Measurements from ENCODE around the gene CAPS. TPM values are rescaled to one million over a fixed set of nuclear protein-coding genes. Genes with fewer than 3 reads are reported as not detected.
A peak's percentile ranks its signal among the peaks of the same experiment; 100 is the strongest.

CAPS gene
- total and polyA plus RNA-seq, 7 donors = 3.6 to 18.6 (median 8.4) TPM

GRCh38 chr19:5947435-5947834 lies 33.4 kb downstream of the CAPS start:
- TF ChIP-seq POLR2A (IDR thresholded peaks at IDR 0.05) (no peak), CTCF (IDR thresholded peaks at IDR 0.05) (no peak), EP300 (IDR thresholded peaks at IDR 0.05) (peak in 2 of 4 donors; percentile 6 to 52), POLR2AphosphoS5 (IDR thresholded peaks at IDR 0.05) (peak in 3 of 4 donors; percentile 35 to 61 (median 52))
- no peaks in the 10 kb centered on the region for H3K9me3 ChIP-seq
- H3K4me1 ChIP-seq = peaks cover 0 to 95% (median 92%) of the 10 kb centered on the region in 4 donors
- peak overlapping the region in 2 of 4 donors; percentile 1 to 5 for H3K4me3 ChIP-seq
- H3K36me3 ChIP-seq = no peaks in the 10 kb centered on the region
- DNase-seq = peak; percentile 94
- no peaks in the 10 kb centered on the region for H3K27me3 ChIP-seq
- peak overlapping the region; percentile 85 to 92 (median 88) for H3K27ac ChIP-seq
- 73 to 76% methylated on average over 13 of the region's 13 CpGs for WGBS, 2 donors
- intact Hi-C loops (cut with DNase I) = no loop called here

- peaks cover 0 to 95% (median 92%) of the 10 kb centered on the region in 4 donors for H3K4me1 ChIP-seq
- H3K27ac ChIP-seq = peak overlapping the region; percentile 85 to 92 (median 88)
These were observed 34.9 kb downstream of the CAPS start for GRCh38 chr19:5948752-5949564.

DNA sequence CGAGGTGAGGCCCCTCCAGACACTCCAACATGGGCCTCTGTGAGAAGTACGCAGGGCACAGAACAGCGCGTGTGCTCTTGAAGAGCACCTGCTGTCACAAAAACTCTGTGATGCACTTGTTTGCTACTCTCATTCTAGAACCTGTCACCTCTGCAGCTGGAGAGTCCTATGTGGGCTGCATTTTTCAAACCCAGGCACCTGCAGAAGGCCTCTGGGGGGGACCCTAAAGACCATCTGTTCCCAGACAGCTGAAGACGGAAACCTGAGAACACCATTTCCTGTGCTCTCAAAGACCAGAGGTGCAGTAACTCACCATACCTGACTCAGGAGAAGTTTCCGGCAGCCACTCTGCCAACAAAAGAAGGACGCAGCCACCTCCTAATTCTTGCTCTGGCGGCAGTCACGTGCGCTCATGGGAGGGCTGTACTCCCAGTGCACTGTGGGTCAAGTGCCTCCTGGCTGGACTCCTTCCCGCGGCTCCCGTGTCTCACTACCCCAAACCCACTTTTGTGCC lies 35.8 kb downstream of the CAPS start:
- TF ChIP-seq POLR2AphosphoS5 (IDR thresholded peaks at IDR 0.05) (peak in 1 of 4 donors; percentile 6), POLR2A (IDR thresholded peaks at IDR 0.05) (no peak)
- intact Hi-C loops (cut with DNase I) = no loop called here
- DNase-seq = no peak
- no peaks in the 10 kb centered on the region for H3K9me3 ChIP-seq
- peaks cover 0 to 95% (median 92%) of the 10 kb centered on the region in 4 donors for H3K4me1 ChIP-seq
- no peaks in the 10 kb centered on the region for H3K27me3 ChIP-seq
- H3K36me3 ChIP-seq = no peaks in the 10 kb centered on the region
- peak overlapping the region; percentile 85 to 92 (median 88) for H3K27ac ChIP-seq
- 65 to 92% methylated on average over 13 of the region's 13 CpGs for WGBS, 2 donors
- H3K4me3 ChIP-seq = no peak overlapping the region

More at GRCh38 chr19:5948752-5949564, 34.9 kb downstream of the CAPS start:
- peak; percentile 90 for DNase-seq
- WGBS, 2 donors = 61 to 84% methylated on average over 13 of the region's 13 CpGs
- no peak overlapping the region for H3K4me3 ChIP-seq
- H3K27me3 ChIP-seq = no peaks in the 10 kb centered on the region
- H3K36me3 ChIP-seq = no peaks in the 10 kb centered on the region
- intact Hi-C loops (cut with DNase I) = no loop called here
- no peaks in the 10 kb centered on the region for H3K9me3 ChIP-seq
- TF ChIP-seq POLR2AphosphoS5 (IDR thresholded peaks at IDR 0.05) (peak; percentile 60 to 76 (median 70)), CTCF (IDR thresholded peaks at IDR 0.05) (peak in 1 of 4 experiments; percentile 11), POLR2A (IDR thresholded peaks at IDR 0.05) (no peak), EP300 (IDR thresholded peaks at IDR 0.05) (peak in 2 of 4 donors; percentile 20 to 26)

DNA sequence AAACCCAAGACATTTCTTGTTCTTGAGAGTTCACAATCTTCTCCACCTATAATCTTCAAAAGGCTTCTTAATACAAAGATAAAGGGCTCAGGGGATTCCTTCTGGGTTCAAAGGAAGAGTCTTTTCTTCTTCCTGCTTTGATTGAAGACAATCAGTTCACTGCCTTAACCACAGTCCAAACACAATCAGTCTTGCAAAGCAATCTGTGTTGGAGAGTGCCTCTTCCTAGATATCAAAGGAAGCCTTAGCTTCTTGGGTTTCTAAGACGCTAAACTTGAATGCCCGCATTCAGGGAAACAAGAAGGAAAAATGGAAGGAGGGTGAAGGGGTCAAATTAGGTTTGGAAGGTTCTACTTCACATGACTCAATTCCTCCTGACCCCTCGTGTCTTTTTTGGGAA lies 36.7 kb downstream of the CAPS start:
- H3K27ac ChIP-seq = peak overlapping the region; percentile 85 to 92 (median 88)
- 67 to 79% methylated on average over 3 of the region's 3 CpGs for WGBS, 2 donors
- no peak for DNase-seq
- no peaks in the 10 kb centered on the region for H3K9me3 ChIP-seq
- TF ChIP-seq CTCF (IDR thresholded peaks at IDR 0.05) (no peak), POLR2A (IDR thresholded peaks at IDR 0.05) (no peak), EP300 (IDR thresholded peaks at IDR 0.05) (no peak), POLR2AphosphoS5 (IDR thresholded peaks at IDR 0.05) (no peak)
- intact Hi-C loops (cut with DNase I) = no loop called here
- no peak overlapping the region for H3K4me3 ChIP-seq
- peaks cover 0 to 100% (median 98%) of the 10 kb centered on the region in 4 donors for H3K4me1 ChIP-seq
- no peaks in the 10 kb centered on the region for H3K36me3 ChIP-seq
- H3K27me3 ChIP-seq = no peaks in the 10 kb centered on the region

GRCh38 chr19:5951338-5951861 lies 37.3 kb downstream of the CAPS start:
- no peaks in the 10 kb centered on the region for H3K27me3 ChIP-seq
- H3K9me3 ChIP-seq = no peaks in the 10 kb centered on the region
- no peaks in the 10 kb centered on the region for H3K36me3 ChIP-seq
- no peak for TF ChIP-seq CTCF (IDR thresholded peaks at IDR 0.05)
- no peak for TF ChIP-seq POLR2AphosphoS5 (IDR thresholded peaks at IDR 0.05)
- TF ChIP-seq POLR2A (IDR thresholded peaks at IDR 0.05) = no peak
- no peak for TF ChIP-seq EP300 (IDR thresholded peaks at IDR 0.05)
- peak overlapping the region; percentile 82 to 92 (median 88) for H3K27ac ChIP-seq
- intact Hi-C loops (cut with DNase I) = no loop called here
- WGBS, 2 donors = 42 to 43% methylated on average over 19 of the region's 19 CpGs
- DNase-seq = peak; percentile 66
- H3K4me1 ChIP-seq = peaks cover 0 to 100% (median 99%) of the 10 kb centered on the region in 4 donors
- H3K4me3 ChIP-seq = no peak overlapping the region
